Amniotic stem cell (primary cell): Measurements from ENCODE around the gene ITIH2.
"Not testable (repeated sequence)": the region's sequence is repeated elsewhere in the genome, so short reads cannot be mapped to it uniquely, and the experiment has no call there.

Experiments used
- DNase-seq: peaks from one replicate; lab custom pipeline; 2025; lab: John Stamatoyannopoulos, UW

The ITIH2 gene

GRCh38 chr10:7697426-7697825 is 5.7 kb upstream of the ITIH2 start:
- DNase-seq: no peak

DNA sequence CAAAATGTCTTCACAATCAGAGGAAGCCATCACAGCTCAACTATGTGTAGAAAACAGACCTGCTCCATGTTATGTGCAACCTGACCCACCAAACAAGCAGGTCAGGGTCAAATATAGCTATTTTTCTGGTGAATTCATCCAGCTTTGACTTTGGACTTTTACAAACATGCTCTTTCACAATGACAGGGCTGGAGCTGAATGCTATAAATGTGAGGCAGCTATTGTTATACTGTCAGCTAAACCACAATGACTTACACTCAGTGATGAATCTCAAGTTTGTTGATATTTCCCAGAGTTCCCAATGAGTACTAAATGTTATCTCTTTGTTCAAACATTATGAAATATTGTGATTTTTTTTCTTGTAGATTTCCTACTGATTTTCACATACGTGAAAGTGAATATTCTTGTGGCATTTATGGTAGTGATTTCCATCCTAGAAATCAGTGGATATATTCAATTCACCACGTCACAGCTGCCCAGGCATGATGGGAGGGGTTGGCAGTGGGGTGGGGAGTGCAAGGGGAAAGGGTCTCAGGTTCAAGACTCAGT is 2.5 kb upstream of the ITIH2 start:
- DNase-seq: no peak

DNA sequence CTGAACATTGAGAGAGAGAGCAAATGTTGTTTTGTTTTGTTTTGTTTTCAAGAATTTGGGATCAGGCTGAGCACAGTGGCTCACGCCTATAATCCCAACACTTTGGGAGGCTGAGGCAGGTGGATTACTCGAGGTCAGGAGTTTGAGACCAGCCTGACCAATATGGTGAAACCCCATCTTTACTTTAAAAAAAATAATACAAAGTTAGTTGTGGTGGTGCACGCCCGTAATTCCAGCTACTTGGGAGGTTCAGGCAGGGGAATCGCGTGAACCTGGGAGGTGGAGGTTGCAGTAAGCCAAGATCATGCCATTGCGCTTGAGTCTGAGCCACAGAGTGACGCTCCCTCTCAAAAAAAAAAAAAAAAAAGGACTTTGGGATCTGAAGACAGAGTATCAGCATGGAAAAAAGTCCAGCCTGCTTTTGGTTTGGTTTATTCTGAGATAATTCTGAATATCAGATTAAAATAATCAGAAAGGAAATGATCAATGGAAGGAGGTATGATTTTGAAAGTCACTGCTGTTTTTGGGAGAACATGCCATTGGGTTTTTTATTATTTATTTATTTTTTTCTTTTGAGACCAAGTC is 1.9 kb upstream of the ITIH2 start:
- DNase-seq: no peak

DNA sequence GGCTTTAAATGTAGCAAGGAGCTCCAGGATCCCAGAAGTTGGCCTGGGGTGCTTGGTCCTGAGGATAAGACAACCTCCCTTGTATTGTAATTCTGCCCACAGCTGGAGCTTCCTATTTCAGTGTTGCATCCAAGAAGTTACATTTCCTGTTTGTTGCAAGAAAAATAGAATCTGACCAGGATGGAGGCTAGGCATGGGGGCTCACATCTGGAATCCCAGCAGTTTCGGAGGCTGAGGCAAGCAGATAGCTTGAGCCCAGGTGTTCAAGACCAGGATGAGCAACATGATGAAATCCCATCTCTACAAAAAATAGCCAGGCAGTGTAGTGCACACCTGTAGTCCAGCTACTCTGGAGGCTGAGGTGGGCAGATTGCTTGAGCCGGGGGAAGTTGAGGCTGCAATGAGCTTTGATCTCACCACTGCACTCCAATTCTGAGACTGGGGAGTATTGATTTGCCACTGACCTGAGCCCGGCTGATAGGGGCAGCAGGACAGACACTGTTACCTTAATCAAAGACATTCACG is 766 bp upstream of the ITIH2 start:
- DNase-seq: no peak

- DNase-seq: no peak
Observed at GRCh38 chr10:7704071-7705016, 1.2 kb downstream of the ITIH2 start.

DNA sequence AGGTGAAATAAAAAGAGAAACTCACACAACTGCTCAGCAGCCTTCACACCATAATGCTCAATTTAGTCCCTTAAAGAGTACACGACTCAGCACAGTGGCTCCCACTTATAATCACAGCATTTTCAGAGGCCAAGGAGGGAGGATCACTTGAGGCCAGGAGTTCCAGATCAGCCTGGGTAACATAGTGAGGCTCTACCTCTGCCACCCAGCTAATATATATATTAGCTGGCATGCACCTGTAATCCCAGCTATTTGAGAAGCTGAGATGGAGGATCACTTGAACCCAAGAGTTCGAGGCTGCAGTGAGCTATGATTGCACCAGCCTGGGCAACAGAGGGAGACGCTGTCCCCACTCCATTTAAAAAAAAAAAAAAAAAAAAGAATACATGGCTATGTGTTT is 2.2 kb downstream of the ITIH2 start:
- no peak for DNase-seq

DNA sequence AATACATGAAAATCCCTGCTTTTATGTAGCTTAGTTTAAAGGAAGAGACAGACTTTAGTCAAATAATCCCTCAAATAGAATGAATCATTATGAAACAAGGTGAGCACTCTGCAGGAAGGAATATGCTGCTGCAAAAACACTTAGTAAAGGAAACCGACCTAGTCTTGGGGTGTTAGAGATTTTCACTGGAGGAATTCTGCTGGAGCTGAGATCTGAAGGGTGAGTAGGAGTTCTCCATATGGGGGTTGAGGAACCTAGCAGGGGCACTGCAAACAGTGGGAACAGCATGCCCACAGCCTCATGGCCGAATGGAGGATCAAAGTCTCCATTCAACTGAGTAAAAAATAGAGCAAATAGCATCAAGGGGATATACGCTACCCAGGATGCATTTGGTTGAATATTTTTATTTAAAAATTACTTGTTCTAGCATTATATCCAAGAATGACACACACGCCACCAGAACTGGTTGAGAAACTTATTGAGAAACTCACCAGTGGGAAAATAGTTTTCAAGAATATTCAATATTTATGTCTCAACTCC is 3.5 kb downstream of the ITIH2 start:
- DNase-seq: no peak

- no peak for DNase-seq
Observed at GRCh38 chr10:7707102-7707501, 4.0 kb downstream of the ITIH2 start.

DNA sequence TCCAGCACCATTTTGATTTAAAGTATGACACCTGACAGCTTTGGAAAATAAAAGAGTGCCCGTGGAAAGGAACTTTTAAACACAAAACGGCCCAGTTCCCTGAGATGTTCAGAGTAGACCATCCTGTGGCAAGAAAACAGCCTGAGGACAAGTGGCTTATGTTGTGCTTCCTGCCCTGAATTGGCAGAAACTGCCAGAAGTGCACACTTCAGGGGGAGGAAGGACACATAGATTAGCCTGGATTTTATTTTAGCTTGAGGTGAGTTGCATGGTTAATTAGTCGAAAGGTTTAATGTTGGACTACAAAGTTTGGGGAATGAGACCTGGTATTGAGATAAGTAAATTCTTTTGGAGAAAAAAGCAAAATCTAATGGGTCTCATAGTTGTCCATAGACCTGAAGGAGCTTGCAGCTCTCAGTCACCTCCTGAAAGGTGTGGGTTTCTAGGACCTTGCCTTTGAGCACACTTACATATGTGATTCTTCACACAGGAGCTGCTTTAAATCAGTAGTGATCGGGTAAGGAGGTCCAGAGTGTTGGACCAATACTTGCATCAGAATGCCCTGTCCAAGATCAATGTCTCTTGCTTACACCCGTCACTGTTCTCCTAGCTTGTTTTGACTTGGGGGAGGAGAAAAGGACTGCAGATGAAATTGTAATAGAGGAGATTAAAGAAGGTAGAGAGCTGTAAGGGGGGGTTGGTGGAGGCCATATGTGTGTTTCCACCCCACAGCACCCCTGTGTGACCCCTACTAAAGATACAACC is 4.9 kb downstream of the ITIH2 start:
- no peak for DNase-seq

GRCh38 chr10:7708832-7709231 is 5.7 kb downstream of the ITIH2 start:
- DNase-seq: no peak

- DNase-seq: no peak
Observed at GRCh38 chr10:7710446-7710845, 7.3 kb downstream of the ITIH2 start.

GRCh38 chr10:7711075-7711474 is 8.0 kb downstream of the ITIH2 start:
- not testable (repeated sequence) for DNase-seq

- DNase-seq: no peak
Observed at GRCh38 chr10:7715515-7715914, 12.4 kb downstream of the ITIH2 start.

DNA sequence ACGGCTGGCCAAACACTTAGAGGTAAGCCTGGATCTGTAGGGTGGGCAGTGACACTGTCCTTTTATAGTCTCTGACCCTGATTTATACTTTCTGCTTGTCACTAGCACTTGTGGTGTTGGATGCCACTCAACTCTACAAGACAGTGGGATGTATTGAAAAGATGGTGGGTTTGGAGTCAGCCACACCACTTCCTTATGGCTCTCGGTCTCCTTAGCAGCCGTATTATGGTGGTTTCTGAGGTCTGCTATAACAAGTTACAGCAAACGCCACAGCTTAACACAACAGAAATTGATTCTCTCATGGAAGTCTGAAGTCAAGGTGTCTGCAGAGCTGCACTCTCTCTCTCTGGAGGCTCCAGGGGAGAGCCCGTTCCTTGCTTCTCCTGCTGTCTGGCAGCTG is 14.7 kb downstream of the ITIH2 start:
- no peak for DNase-seq

- DNase-seq: no peak
Observed at GRCh38 chr10:7718685-7719084, 15.6 kb downstream of the ITIH2 start.

DNA sequence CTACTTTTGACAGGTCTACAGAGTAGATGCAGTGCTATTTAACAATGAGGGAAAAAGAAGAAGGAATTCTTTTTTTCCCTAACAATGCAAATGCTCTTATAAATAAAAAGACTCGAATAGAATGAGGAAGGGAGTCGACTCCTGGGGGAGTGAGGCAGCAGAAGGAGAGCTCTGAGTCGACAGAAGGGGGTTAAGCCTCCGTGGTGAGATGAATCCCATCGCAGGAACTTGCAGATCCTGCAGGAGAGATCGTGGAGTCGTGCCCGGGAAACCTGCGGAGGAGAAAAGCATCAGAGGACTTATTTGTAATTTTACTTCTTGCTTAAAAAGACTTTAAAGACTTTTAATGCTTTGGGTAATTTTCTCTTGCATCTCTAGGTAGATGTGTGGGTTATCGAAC is 17.4 kb downstream of the ITIH2 start:
- DNase-seq: no peak

- DNase-seq: no peak
Observed at GRCh38 chr10:7722927-7723529, 19.9 kb downstream of the ITIH2 start.

GRCh38 chr10:7734821-7735220 is 31.7 kb downstream of the ITIH2 start:
- no peak for DNase-seq

DNA sequence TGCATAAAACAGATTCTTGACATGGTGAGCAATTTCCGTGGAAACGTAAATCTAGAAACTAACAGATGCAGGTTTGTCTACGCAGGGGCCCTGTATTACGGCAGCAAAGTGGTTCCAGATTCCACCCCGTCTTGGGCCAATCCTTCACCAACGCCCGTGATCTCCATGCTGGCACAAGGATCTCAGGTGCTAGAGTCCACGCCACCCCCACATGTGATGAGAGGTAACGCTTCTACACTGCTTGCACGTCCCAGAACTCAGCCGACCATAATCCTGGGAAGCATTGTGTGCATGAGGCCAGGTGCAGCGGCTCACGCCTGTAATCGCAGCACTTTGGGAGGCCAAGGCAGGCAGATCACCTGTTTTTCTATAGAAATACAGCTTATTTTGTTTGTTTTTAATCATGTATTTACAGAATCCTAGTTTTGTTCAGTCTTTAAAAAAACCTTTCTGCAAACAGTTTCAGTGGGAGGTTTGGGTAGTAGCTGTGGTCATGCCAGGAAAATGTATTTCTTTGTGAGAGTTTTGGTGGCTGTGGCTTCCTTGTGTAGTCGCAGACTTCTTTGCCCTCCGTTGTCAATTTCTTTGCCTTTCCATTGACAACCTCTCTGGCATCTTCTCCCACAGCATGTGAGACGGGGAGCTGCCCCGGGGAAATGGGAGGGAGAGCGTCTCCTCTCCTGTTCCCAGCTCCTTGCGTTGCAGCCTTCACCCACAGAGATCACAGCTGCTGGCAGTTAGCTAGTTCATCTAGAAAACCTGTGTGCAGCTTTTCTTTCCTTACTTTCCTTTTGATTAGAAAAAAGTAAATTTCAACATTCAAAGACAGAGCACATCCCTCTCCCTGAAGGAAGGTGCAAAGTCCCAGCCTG is 35.7 kb downstream of the ITIH2 start:
- no peak for DNase-seq

GRCh38 chr10:7744307-7744706 is 41.2 kb downstream of the ITIH2 start:
- DNase-seq: no peak

DNA sequence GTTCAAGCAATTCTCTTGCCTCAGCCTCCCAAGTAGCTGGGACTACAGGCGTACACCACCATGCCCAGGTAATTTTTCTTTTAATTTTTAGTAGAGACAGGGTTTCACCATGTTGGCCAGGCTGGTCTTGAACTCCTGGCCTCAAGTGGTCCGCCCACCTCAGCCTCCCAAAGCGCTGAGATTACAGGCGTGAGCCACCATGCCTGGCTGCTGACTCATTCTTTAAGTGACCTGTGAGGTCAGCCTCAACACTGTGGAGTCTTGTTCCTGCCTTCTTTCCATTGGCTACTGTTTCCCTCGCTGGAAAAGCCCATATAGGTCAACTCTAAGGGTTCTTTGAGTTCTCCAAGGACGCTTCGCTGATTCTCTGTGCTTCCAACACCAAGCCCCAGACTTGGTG is 45.5 kb downstream of the ITIH2 start:
- DNase-seq: not testable (repeated sequence)
